GM12875 (cell line): ENCODE data around the gene TUBG1.

Experiments used
- H3K4me3 ChIP-seq: one replicate; pipeline ENCODE4 v1.5.1; 2011; ENCODE audit warnings: low read depth, low read length, control low read depth
- CTCF ChIP-seq: IDR thresholded peaks from 2 replicates; pipeline ENCODE4 v1.5.1; 2011; ENCODE audit warnings: low read depth, mild to moderate bottlenecking, control low read depth, inconsistent platforms, low read length, moderate library complexity, borderline replicate concordance; ENCODE audit not compliant: insufficient read depth

TUBG1 gene

GRCh38 chr17:42579794-42580551, 29.5 kb upstream of the TUBG1 start:
- no peak overlapping the region for H3K4me3 ChIP-seq

GRCh38 chr17:42581744-42582270, 27.7 kb upstream of the TUBG1 start:
- no peak for TF ChIP-seq CTCF
- no peak overlapping the region for H3K4me3 ChIP-seq

More at GRCh38 chr17:42579794-42580551, 29.5 kb upstream of the TUBG1 start:
- TF ChIP-seq CTCF = no peak

- no peak for TF ChIP-seq CTCF
- no peak overlapping the region for H3K4me3 ChIP-seq
Observed at GRCh38 chr17:42584880-42585279, 24.6 kb upstream of the TUBG1 start.

GRCh38 chr17:42585353-42585752, 24.1 kb upstream of the TUBG1 start:
- no peak for TF ChIP-seq CTCF

GRCh38 chr17:42586514-42587230, 22.8 kb upstream of the TUBG1 start:
- no peak overlapping the region for H3K4me3 ChIP-seq

More at GRCh38 chr17:42585353-42585752, 24.1 kb upstream of the TUBG1 start:
- H3K4me3 ChIP-seq = no peak overlapping the region

GRCh38 chr17:42590886-42591285, 18.6 kb upstream of the TUBG1 start:
- TF ChIP-seq CTCF = no peak
- no peak overlapping the region for H3K4me3 ChIP-seq

More at GRCh38 chr17:42586514-42587230, 22.8 kb upstream of the TUBG1 start:
- no peak for TF ChIP-seq CTCF
